Neural crest cell (in vitro differentiated cells): ENCODE data around the gene SLC6A11. TPM values are rescaled to one million over a fixed set of nuclear protein-coding genes. Genes with fewer than 3 reads are reported as not detected.

ENCODE experiments used
- DNase-seq: peaks from one replicate; pipeline ENCODE4 v3.0.0; 2021; ENCODE audit warnings: low read depth, mixed read lengths, low spot score
- H3K27ac Mint-ChIP-seq: one replicate; pipeline ENCODE4 v1.8.0; 2021; ENCODE audit warnings: mild to moderate bottlenecking, mixed read lengths; ENCODE audit not compliant: unreplicated experiment
- H3K27me3 Mint-ChIP-seq: 2 replicates; pipeline ENCODE4 v1.8.0; 2021; ENCODE audit warnings: low read depth, mild to moderate bottlenecking, mixed read lengths
- H3K36me3 Mint-ChIP-seq: 2 replicates; pipeline ENCODE4 v1.8.0; 2021; ENCODE audit warnings: low read depth, mild to moderate bottlenecking, mixed read lengths
- H3K4me1 Mint-ChIP-seq: 2 replicates; pipeline ENCODE4 v1.8.0; 2021; ENCODE audit warnings: mixed read lengths
- H3K4me3 Mint-ChIP-seq: one replicate; pipeline ENCODE4 v1.8.0; 2021; ENCODE audit warnings: mild to moderate bottlenecking, mixed read lengths
- H3K9me3 Mint-ChIP-seq: 2 replicates; pipeline ENCODE4 v1.8.0; 2021; ENCODE audit warnings: mixed read lengths
- CTCF ChIP-seq: fragments of 200-600 bp; sonication (generic); conservative IDR thresholded peaks from 2 replicates; pipeline ENCODE4 v1.5.0; 2021; ENCODE audit warnings: antibody characterized with exemption, mild to moderate bottlenecking
- total RNA-seq: library from RNA; stranded (reverse); gene quantifications from 2 replicates; pipeline ENCODE4 v1.2.1, GENCODE V29; 2021

Gene SLC6A11
- total RNA-seq, 1 donor from 2014 or later, result 2.1 TPM

GRCh38 chr3:10939556-10939955 is 123.5 kb downstream of the SLC6A11 start:
- Mint-ChIP-seq H3K27ac (peak overlapping the region; percentile 50), H3K9me3 (no peaks in the 10 kb centered on the region), H3K36me3 (no peaks in the 10 kb centered on the region), H3K4me3 (no peak overlapping the region), H3K4me1 (peaks cover 6% of the 10 kb centered on the region), H3K27me3 (no peaks in the 10 kb centered on the region)
- TF ChIP-seq CTCF, result no peak
- DNase-seq, result no peak

GRCh38 chr3:10940106-10940505 is 124.1 kb downstream of the SLC6A11 start:
- Mint-ChIP-seq H3K4me3 (no peak overlapping the region), H3K9me3 (no peaks in the 10 kb centered on the region), H3K27ac (peak overlapping the region; percentile 80), H3K27me3 (no peaks in the 10 kb centered on the region), H3K4me1 (peaks cover 6% of the 10 kb centered on the region), H3K36me3 (no peaks in the 10 kb centered on the region)
- TF ChIP-seq CTCF, result no peak
- no peak for DNase-seq

- H3K36me3 Mint-ChIP-seq, result no peaks in the 10 kb centered on the region
- H3K27me3 Mint-ChIP-seq, result no peaks in the 10 kb centered on the region
- H3K9me3 Mint-ChIP-seq, result no peaks in the 10 kb centered on the region
- no peak overlapping the region for H3K27ac Mint-ChIP-seq
- peak; percentile 25 for DNase-seq
- peak; percentile 67 for TF ChIP-seq CTCF
- H3K4me1 Mint-ChIP-seq, result peaks cover 9% of the 10 kb centered on the region
- no peak overlapping the region for H3K4me3 Mint-ChIP-seq
Observed at GRCh38 chr3:10941972-10942371, 125.9 kb downstream of the SLC6A11 start.

- Mint-ChIP-seq H3K4me3 (no peak overlapping the region), H3K27ac (no peak overlapping the region), H3K9me3 (no peaks in the 10 kb centered on the region), H3K4me1 (peaks cover 14% of the 10 kb centered on the region), H3K27me3 (no peaks in the 10 kb centered on the region), H3K36me3 (no peaks in the 10 kb centered on the region)
- no peak for TF ChIP-seq CTCF
- no peak for DNase-seq
Observed at GRCh38 chr3:10942690-10943205, 126.7 kb downstream of the SLC6A11 start.

- Mint-ChIP-seq H3K27ac (no peak overlapping the region), H3K27me3 (no peaks in the 10 kb centered on the region), H3K4me3 (no peak overlapping the region), H3K4me1 (peaks cover 25% of the 10 kb centered on the region), H3K36me3 (no peaks in the 10 kb centered on the region), H3K9me3 (no peaks in the 10 kb centered on the region)
- no peak for DNase-seq
- TF ChIP-seq CTCF, result no peak
Observed at GRCh38 chr3:10944866-10945265, 128.8 kb downstream of the SLC6A11 start.
